Astrocyte (in vitro differentiated cells and primary cell): ENCODE measurements around the gene NOL4L.

Experiments
- CTCF ChIP-seq: IDR thresholded peaks from 2 replicates; pipeline ENCODE4 v1.5.1; 2011; ENCODE audit warnings: low read depth, mild to moderate bottlenecking, inconsistent platforms, low read length, moderate library complexity; ENCODE audit not compliant: insufficient read depth
- EZH2 ChIP-seq: IDR thresholded peaks from 2 replicates; pipeline ENCODE4 v1.6.1; 2012; ENCODE audit warnings: mild to moderate bottlenecking, low read length, inconsistent platforms; ENCODE audit not compliant: insufficient read depth

GRCh38 chr20:32460231-32460630 lies 124.9 kb downstream of the NOL4L start:
- no peak for TF ChIP-seq CTCF
- TF ChIP-seq EZH2, result no peak
